A549 (cell line): ENCODE results near the gene SPSB1. TPM values are rescaled to one million over a fixed set of nuclear protein-coding genes. Genes with fewer than 3 reads are reported as not detected.

Source experiments
- ATAC-seq, 2 experiments: fragments of 200-7000 bp in 1 of 2; fragments of >200 bp in 1 of 2; cut with Nextera tagmentation in 1 of 2; cut with Tn5 transposase in 1 of 2; 3 replicates each; pipeline versions ENCODE4 v1.8.0 to v1.9.1; 2018 to 2020; ENCODE audit warnings: mild to moderate bottlenecking in 1 of 2, moderate library complexity in 1 of 2
- CTCF ChIA-PET: fragments of 300-600 bp; sonication (Branson Sonifier 250); formaldehyde crosslinking; extraction: SDS; loops from one replicate; lab custom pipeline; 2021; ENCODE audit warnings: antibody characterized with exemption, inconsistent platforms; lab: Yijun Ruan, JAX
- POLR2A ChIA-PET: fragments of 350-600 bp; formaldehyde crosslinking; extraction: SDS; loops from one replicate; lab custom pipeline; 2021; ENCODE audit warnings: antibody characterized with exemption, inconsistent platforms; lab: Yijun Ruan, JAX
- DNase-seq, 2 experiments: peaks; one replicate each; pipeline versions ENCODE4 v3.0.0 to v3.0.0-alpha.2; 2011 to 2016; ENCODE audit warnings: low read depth in 1 of 2, low spot score in 1 of 2
- FAIRE-seq: peaks from 2 replicates; lab custom pipeline; 2011; peaks lifted over from hg19 to GRCh38; lab: Jason Lieb, UNC
- H3K27ac ChIP-seq, 2 experiments: fragments of >200 bp; sonication (Bioruptor Twin); formaldehyde crosslinking; 3 replicates each; pipeline ENCODE4 v1.5.1; 2016 to 2017
- H3K4me1 ChIP-seq: fragments of >200 bp; sonication (Bioruptor Twin); formaldehyde crosslinking; 3 replicates; pipeline ENCODE4 v1.6.1; 2016
- H3K4me2 ChIP-seq: fragments of >200 bp; sonication (Bioruptor Twin); formaldehyde crosslinking; 3 replicates; pipeline ENCODE4 v1.6.1; 2016
- H3K4me3 ChIP-seq: fragments of >200 bp; sonication (Bioruptor Twin); formaldehyde crosslinking; 3 replicates; pipeline ENCODE4 v1.5.1; 2016
- H3K9me3 ChIP-seq: fragments of >200 bp; sonication (Bioruptor Twin); formaldehyde crosslinking; 3 replicates; pipeline ENCODE4 v1.6.1; 2016
- ATOH8 ChIP-seq: fragments of 250-450 bp; sonication (Bioruptor Pico); IDR thresholded peaks from 2 replicates; pipeline ENCODE4 v1.5.0; 2020; ENCODE audit warnings: low read depth, mild to moderate bottlenecking, moderate library complexity
- BCL3 ChIP-seq: fragments of >200 bp; sonication (Bioruptor Twin); formaldehyde crosslinking; IDR thresholded peaks from 3 replicates; pipeline ENCODE4 v1.6.1; 2016
- BHLHE40 ChIP-seq: IDR thresholded peaks from 2 replicates; pipeline ENCODE4 v1.6.1; 2012; ENCODE audit warnings: low read depth, low read length, inconsistent platforms
- CBX2 ChIP-seq: fragments of 200-600 bp; sonication (generic); IDR thresholded peaks from 2 replicates; pipeline ENCODE4 v1.6.1; 2016; ENCODE audit warnings: low read depth, mild to moderate bottlenecking, borderline replicate concordance
- CBX8 ChIP-seq: fragments of 200-600 bp; sonication (generic); IDR thresholded peaks from 2 replicates; pipeline ENCODE4 v1.6.1; 2016
- CEBPB ChIP-seq, 2 experiments: fragments of >200 bp in 1 of 2; sonication (Bioruptor Twin) in 1 of 2; formaldehyde crosslinking in 1 of 2; IDR thresholded peaks; 2 replicates each; pipeline ENCODE4 v1.6.1; 2012 to 2016
- EHMT2 ChIP-seq: fragments of 200-600 bp; sonication (generic); IDR thresholded peaks from 2 replicates; pipeline ENCODE4 v1.6.1; 2016; ENCODE audit warnings: antibody characterized with exemption, low read depth, mild to moderate bottlenecking, moderate library complexity
- ELK1 ChIP-seq: fragments of 150-350 bp; IDR thresholded peaks from 2 replicates; pipeline ENCODE4 v1.6.1; 2014; ENCODE audit warnings: low read depth, mild to moderate bottlenecking, low read length
- FOSL2 ChIP-seq, 2 experiments: fragments of 450-650 bp in 1 of 2; fragments of >200 bp in 1 of 2; sonication (Bioruptor Twin) in 1 of 2; formaldehyde crosslinking; IDR thresholded peaks; 2 replicates each; pipeline versions ENCODE4 v1.5.0 to v1.6.1; 2016 to 2020; ENCODE audit warnings: mild to moderate bottlenecking in 1 of 2, moderate library complexity in 1 of 2
- FOXS1 ChIP-seq: fragments of 250-450 bp; sonication (Bioruptor Pico); IDR thresholded peaks from 2 replicates; pipeline ENCODE4 v1.5.0; 2020; ENCODE audit warnings: mild to moderate bottlenecking, moderate library complexity
- GATA3 ChIP-seq: IDR thresholded peaks from 2 replicates; pipeline ENCODE4 v1.6.1; 2012; ENCODE audit warnings: borderline replicate concordance
- HES2 ChIP-seq: fragments of >200 bp; sonication (Bioruptor Twin); formaldehyde crosslinking; IDR thresholded peaks from 2 replicates; pipeline ENCODE4 v1.6.1; 2016
- HOXA7 ChIP-seq: fragments of 250-450 bp; sonication (Bioruptor Pico); IDR thresholded peaks from 2 replicates; pipeline ENCODE4 v1.5.0; 2020; ENCODE audit warnings: mild to moderate bottlenecking, moderate library complexity
- JUN ChIP-seq, 2 experiments: fragments of >200 bp; sonication (Bioruptor Twin); formaldehyde crosslinking; IDR thresholded peaks; 2 replicates in 1 of 2; 3 replicates in 1 of 2; pipeline ENCODE4 v1.6.1; 2016 to 2017
- KDM1A ChIP-seq: fragments of 200-600 bp; sonication (generic); IDR thresholded peaks from 2 replicates; pipeline ENCODE4 v1.6.1; 2016; ENCODE audit warnings: low read depth, mild to moderate bottlenecking
- KDM5A ChIP-seq: fragments of 200-600 bp; sonication (generic); IDR thresholded peaks from 2 replicates; pipeline ENCODE4 v1.6.1; 2016; ENCODE audit warnings: antibody characterized with exemption, mild to moderate bottlenecking
- MAFK ChIP-seq: fragments of 450-650 bp; IDR thresholded peaks from 2 replicates; pipeline ENCODE4 v1.6.1; 2014; ENCODE audit not compliant: partially characterized antibody
- MAX ChIP-seq: IDR thresholded peaks from 2 replicates; pipeline ENCODE4 v1.6.1; 2012
- NFE2L2 ChIP-seq: fragments of 150-350 bp; conservative IDR thresholded peaks from 2 replicates; pipeline ENCODE4 v1.6.1; 2014; ENCODE audit warnings: low read length
- PBX3 ChIP-seq: IDR thresholded peaks from 2 replicates; pipeline ENCODE4 v1.6.1; 2012
- POLR2A ChIP-seq: IDR thresholded peaks from 2 replicates; pipeline ENCODE4 v1.6.1; 2012; ENCODE audit warnings: mild to moderate bottlenecking, low read length
- RFX5 ChIP-seq: fragments of 450-650 bp; IDR thresholded peaks from 2 replicates; pipeline ENCODE4 v1.7.1; 2014; ENCODE audit warnings: antibody characterized with exemption, mild to moderate bottlenecking, moderate library complexity
- SMC3 ChIP-seq: fragments of >200 bp; sonication (Bioruptor Twin); formaldehyde crosslinking; IDR thresholded peaks from 3 replicates; pipeline ENCODE4 v1.6.1; 2018; ENCODE audit warnings: inconsistent platforms
- TP53 ChIP-seq: fragments of 250-450 bp; sonication (Bioruptor Pico); IDR thresholded peaks from 2 replicates; pipeline ENCODE4 v1.5.0; 2021; ENCODE audit warnings: mild to moderate bottlenecking, moderate library complexity
- ZSCAN20 ChIP-seq: fragments of 250-450 bp; sonication (Bioruptor Pico); IDR thresholded peaks from 2 replicates; pipeline ENCODE4 v1.8.0; 2022; ENCODE audit warnings: mild to moderate bottlenecking, moderate library complexity
- WGBS: methylation state at CpG from one replicate; pipeline ENCODE4 v1.1.6; 2017; ENCODE audit errors: missing lambda C conversion rate; 5-methylcytosine and 5-hydroxymethylcytosine counted together
- polyA plus RNA-seq, 4 experiments: library from polyadenylated mRNA; depleted of rRNA in 3 of 4; stranded (reverse); fragments of >200 nt; fragmentation: RNase III in 1 of 4; extraction: RNeasy Plus Mini Kit Qiagen cat#74134 plus additional on column Dnase treatment in 1 of 4; gene quantifications; 2 replicates in 3 of 4; 3 replicates in 1 of 4; pipeline ENCODE4 v1.2.3, GENCODE V29; 2011 to 2017

SPSB1 gene
- polyA plus RNA-seq, 2 of the 4 experiments (the other 2 are of a cell fraction) = 22.3 to 23.7 TPM

GRCh38 chr1:9356829-9357466, 64.3 kb downstream of the SPSB1 start:
- Histone ChIP-seq H3K9me3 (no peaks in the 10 kb centered on the region), H3K27ac (no peak overlapping the region), H3K4me1 (peaks cover 12% of the 10 kb centered on the region; the same call in 1 of the 3 replicates), H3K4me3 (no peak overlapping the region), H3K4me2 (no peak overlapping the region)
- WGBS = 96% methylated on average over 2 of the region's 2 CpGs
- FAIRE-seq (no peak), DNase-seq (no peak), ATAC-seq (no peak)
- CTCF ChIA-PET = interaction anchor here (0.7 kb wide), 1 partner anchor 90 kb away, joined by 3 read pairs; no protein-coding TSS in a partner anchor
- POLR2A ChIA-PET = no interaction called here
- TF ChIP-seq JUN (IDR thresholded peaks at IDR 0.05) (no peak), BHLHE40 (no peak), BCL3 (no peak), MAFK (no peak), MAX (no peak), PBX3 (no peak), FOXS1 (CRISPR knock-in tag) (no peak), KDM1A (no peak)

- no peak overlapping the region for H3K27ac ChIP-seq
- no peak for DNase-seq
- WGBS = 96% methylated on average over 8 of the region's 8 CpGs
- H3K4me1 ChIP-seq = peaks cover 5% of the 10 kb centered on the region; the same call in 1 of the 3 replicates
- TF ChIP-seq ZSCAN20 (CRISPR knock-in tag) (no peak), CBX8 (no peak), JUN (IDR thresholded peaks at IDR 0.05) (no peak), FOSL2 (IDR thresholded peaks at IDR 0.05) (no peak), FOSL2 (CRISPR knock-in tag; IDR thresholded peaks at IDR 0.05) (no peak), KDM5A (no peak), TP53 (CRISPR knock-in tag) (no peak), EHMT2 (no peak), SMC3 (no peak), CEBPB (IDR thresholded peaks at IDR 0.05) (no peak), NFE2L2 (no peak), ATOH8 (CRISPR knock-in tag) (no peak), HES2 (no peak), HOXA7 (CRISPR knock-in tag) (no peak), CBX2 (no peak), ELK1 (no peak), POLR2A (no peak), GATA3 (no peak), RFX5 (no peak)
- no peak for ATAC-seq
- H3K4me3 ChIP-seq = no peak overlapping the region
- ChIA-PET CTCF (interaction anchor here (0.7 kb wide), 1 partner anchor 91 kb away, joined by 3 read pairs; no protein-coding TSS in a partner anchor), POLR2A (no interaction called here)
- no peak for FAIRE-seq
- H3K9me3 ChIP-seq = no peaks in the 10 kb centered on the region
- H3K4me2 ChIP-seq = no peak overlapping the region
These were observed 65.3 kb downstream of the SPSB1 start for GRCh38 chr1:9357958-9358357.
